ENCODE data around the gene FRMD3. TPM values are rescaled to one million over a fixed set of nuclear protein-coding genes. Genes with fewer than 3 reads are reported as not detected.
A peak's percentile ranks its signal among the peaks of the same experiment; 100 is the strongest.

Gene FRMD3
- total RNA-seq, 4 donors from 2014 or later, result 15.9 to 28.6 (median 20.7) TPM

DNA sequence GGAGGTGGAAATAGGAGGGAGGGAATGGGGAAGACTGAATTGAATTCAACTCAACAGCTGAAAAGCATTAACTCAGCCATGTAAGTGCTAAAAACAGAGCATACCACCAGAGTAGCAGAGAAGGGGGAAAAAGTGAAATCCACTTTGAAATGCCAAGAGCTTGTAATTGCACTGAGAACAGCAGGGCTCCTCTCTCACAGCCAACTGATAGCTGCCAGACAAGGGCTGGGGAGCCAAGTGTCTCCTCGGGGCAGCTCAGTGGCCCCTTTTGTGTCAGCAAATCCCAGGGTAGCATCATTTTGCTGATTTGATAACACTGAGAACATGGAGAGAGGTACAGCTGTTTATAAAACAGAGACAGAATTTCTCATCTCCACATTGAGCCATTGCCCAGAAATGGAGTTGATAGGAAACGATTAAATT is 182.5 kb downstream of the FRMD3 start:
- intact Hi-C loops (cut with DNase I), result loop anchor here (10.0 kb wide), 1 partner anchor 69 kb away; no protein-coding TSS in a partner anchor
- TF ChIP-seq, protein P1, sequence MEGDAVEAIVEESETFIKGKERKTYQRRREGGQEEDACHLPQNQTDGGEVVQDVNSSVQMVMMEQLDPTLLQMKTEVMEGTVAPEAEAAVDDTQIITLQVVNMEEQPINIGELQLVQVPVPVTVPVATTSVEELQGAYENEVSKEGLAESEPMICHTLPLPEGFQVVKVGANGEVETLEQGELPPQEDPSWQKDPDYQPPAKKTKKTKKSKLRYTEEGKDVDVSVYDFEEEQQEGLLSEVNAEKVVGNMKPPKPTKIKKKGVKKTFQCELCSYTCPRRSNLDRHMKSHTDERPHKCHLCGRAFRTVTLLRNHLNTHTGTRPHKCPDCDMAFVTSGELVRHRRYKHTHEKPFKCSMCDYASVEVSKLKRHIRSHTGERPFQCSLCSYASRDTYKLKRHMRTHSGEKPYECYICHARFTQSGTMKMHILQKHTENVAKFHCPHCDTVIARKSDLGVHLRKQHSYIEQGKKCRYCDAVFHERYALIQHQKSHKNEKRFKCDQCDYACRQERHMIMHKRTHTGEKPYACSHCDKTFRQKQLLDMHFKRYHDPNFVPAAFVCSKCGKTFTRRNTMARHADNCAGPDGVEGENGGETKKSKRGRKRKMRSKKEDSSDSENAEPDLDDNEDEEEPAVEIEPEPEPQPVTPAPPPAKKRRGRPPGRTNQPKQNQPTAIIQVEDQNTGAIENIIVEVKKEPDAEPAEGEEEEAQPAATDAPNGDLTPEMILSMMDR (IDR thresholded peaks at IDR 0.05), result no peak
- TF ChIP-seq POLR2A (IDR thresholded peaks at IDR 0.05), result no peak
- Histone ChIP-seq H3K27me3 (no peaks in the 10 kb centered on the region), H3K4me1 (peaks cover 12 to 20% of the 10 kb centered on the region in 2 donors), H3K9me3 (no peaks in the 10 kb centered on the region), H3K4me3 (replicated peaks in 1 of 3) (no peak overlapping the region), H3K36me3 (no peaks in the 10 kb centered on the region), H3K27ac (peak overlapping the region in 1 of 3 donors; percentile 43)
- WGBS, 2 donors, result 61 to 70% methylated on average over 2 of the region's 2 CpGs
- DNase-seq, result no peak

DNA sequence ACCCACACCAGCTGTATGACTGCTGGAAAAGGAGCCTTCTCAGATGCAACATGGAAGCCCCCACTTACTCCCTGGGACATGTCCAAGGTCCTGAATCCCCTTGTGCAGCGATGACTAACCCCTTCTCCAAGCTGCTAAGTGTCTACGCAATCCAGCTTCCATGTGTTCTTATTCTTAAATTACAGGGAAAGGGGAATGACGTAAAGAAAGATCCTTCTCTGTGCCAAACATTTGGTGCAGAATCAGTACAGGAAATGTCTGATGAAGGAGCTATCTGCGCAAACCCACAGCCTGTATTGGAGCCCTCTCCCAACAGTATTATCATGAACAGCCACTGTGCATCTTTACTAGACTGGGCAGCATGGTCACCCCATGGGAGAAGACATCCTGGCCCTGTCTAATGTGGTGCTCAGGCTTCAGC is 183.2 kb downstream of the FRMD3 start:
- Histone ChIP-seq H3K27ac (peak overlapping the region in 1 of 3 donors; percentile 43), H3K4me1 (peaks cover 12 to 20% of the 10 kb centered on the region in 2 donors), H3K27me3 (no peaks in the 10 kb centered on the region), H3K9me3 (no peaks in the 10 kb centered on the region), H3K36me3 (no peaks in the 10 kb centered on the region), H3K4me3 (replicated peaks in 1 of 3) (no peak overlapping the region)
- no peak for DNase-seq
- intact Hi-C loops (cut with DNase I), result loop anchor here (10.0 kb wide), 1 partner anchor 70 kb away; no protein-coding TSS in a partner anchor
- TF ChIP-seq, protein P1 (IDR thresholded peaks at IDR 0.05), result no peak
- TF ChIP-seq POLR2A (IDR thresholded peaks at IDR 0.05), result no peak
- WGBS, 2 donors, result 75 to 83% methylated on average over 4 of the region's 4 CpGs

DNA sequence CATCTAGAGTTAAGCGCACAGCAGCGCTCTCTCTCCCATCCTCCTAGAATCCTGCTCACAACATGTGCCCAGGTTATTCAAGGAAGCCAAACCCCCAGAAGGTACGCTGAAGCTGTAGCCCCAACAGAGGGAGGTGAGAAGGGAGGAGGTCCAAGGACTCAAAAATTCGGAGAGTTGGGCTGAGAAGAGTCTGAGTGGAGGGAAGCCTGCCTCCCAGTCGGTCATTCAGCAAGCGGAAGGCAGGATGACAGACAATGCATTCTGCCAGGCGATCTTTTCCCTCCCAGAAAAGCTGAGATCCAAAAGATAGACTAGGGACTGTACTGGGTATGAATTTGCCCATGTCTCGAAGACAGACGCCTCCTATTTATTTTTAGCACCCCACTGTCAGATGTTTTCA is 189.2 kb downstream of the FRMD3 start:
- intact Hi-C loops (cut with DNase I), result no loop called here
- Histone ChIP-seq H3K27me3 (no peaks in the 10 kb centered on the region), H3K4me1 (peaks cover 42 to 58% of the 10 kb centered on the region in 2 donors), H3K36me3 (no peaks in the 10 kb centered on the region), H3K27ac (peak overlapping the region; percentile 77 to 88 (median 84)), H3K9me3 (no peaks in the 10 kb centered on the region), H3K4me3 (replicated peaks in 1 of 3) (no peak overlapping the region)
- peak in 1 of 2 donors; percentile 7 for DNase-seq
- WGBS, 2 donors, result 68 to 76% methylated on average over 9 of the region's 9 CpGs
- no peak for TF ChIP-seq POLR2A (IDR thresholded peaks at IDR 0.05)
- TF ChIP-seq, protein P1 (IDR thresholded peaks at IDR 0.05), result no peak

DNA sequence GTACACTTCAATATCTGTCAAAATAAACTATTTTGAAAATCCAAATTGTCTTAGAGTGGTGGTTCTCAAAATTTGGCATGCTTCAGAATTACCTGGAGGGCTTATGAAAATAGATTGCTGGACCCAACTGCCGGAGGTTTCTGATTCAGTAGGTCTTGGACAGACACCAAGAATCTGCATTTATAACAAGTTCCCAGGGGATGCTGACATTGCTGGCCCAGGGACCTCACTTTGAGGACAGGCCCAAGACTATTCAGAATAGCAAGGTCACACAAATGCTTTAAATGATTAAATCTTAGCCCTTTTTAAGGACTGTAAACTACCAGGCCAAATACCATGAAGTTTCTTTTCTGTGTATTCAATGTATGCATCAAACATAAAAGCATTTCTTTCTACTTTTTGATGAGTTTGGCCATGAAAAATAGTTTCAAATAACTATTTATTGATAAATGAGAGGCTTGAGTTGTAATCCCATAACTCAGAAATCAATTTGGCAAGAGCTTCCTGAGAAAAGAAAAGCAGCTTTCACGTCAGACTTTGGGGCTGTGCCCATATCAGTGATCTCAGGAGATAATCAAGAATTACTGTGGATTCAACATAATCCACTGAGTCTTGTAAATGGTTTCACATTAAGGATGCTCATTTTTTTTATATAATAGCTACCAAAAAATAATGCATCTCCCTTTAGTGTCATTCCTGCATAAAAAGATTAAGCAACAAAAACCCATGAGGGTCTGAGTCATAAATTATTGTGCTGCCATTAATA is 191.4 kb downstream of the FRMD3 start:
- H3K27me3 ChIP-seq, result no peaks in the 10 kb centered on the region
- peak; percentile 75 to 78 for DNase-seq
- peak overlapping the region; percentile 57 to 84 (median 75) for H3K27ac ChIP-seq
- H3K36me3 ChIP-seq, result no peaks in the 10 kb centered on the region
- intact Hi-C loops (cut with DNase I), result no loop called here
- no peak overlapping the region for H3K4me3 ChIP-seq (replicated peaks in 1 of 3)
- no peak for TF ChIP-seq POLR2A (IDR thresholded peaks at IDR 0.05)
- TF ChIP-seq, protein P1 (IDR thresholded peaks at IDR 0.05), result no peak
- peaks cover 30 to 42% of the 10 kb centered on the region in 2 donors for H3K4me1 ChIP-seq
- 8 to 18% methylated on average over 2 of the region's 2 CpGs for whole genome bisulfite sequencing, 2 donors
- H3K9me3 ChIP-seq, result no peaks in the 10 kb centered on the region

DNA sequence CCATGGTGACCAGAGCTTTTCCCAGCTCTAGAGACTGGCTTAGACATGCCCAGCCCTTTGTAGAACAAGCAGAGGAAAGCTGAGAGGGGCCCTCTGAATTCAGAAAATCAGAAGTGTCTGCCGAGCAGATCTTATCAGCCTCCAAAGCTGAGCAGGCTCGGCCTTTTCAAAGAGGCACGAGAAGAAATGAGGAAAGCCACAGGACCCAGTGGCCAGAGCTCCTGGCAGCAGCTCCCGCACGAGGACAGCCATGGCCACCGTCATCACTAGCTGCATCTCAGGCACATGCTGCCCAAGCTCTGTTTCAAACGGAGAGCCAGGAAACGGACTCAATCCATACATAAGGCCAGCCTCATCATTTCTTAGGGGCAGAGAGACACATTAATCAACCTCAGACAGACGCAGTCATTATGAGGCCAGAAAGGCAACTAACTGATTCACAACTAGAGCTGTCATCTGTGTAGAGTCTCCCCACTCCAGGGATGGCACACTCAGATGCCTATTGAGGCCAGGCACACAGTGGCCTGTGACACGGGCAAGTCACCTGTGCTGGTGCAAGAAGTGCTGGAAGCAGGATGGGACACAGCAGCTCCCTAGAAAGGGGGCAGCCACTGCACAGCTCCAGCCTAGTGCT is 194.7 kb downstream of the FRMD3 start:
- Histone ChIP-seq H3K4me3 (replicated peaks in 1 of 3) (no peak overlapping the region), H3K9me3 (no peaks in the 10 kb centered on the region), H3K4me1 (peaks cover 18 to 28% of the 10 kb centered on the region in 2 donors), H3K27ac (no peak overlapping the region), H3K36me3 (no peaks in the 10 kb centered on the region), H3K27me3 (no peaks in the 10 kb centered on the region)
- TF ChIP-seq, protein P1 (IDR thresholded peaks at IDR 0.05), result no peak
- TF ChIP-seq POLR2A (IDR thresholded peaks at IDR 0.05), result no peak
- intact Hi-C loops (cut with DNase I), result no loop called here
- no peak for DNase-seq
- 55 to 79% methylated on average over 10 of the region's 10 CpGs for WGBS, 2 donors

Measured in thyroid gland (tissue), 4 donors.